H9 (cell line): Measurements from ENCODE around the gene WDR77. TPM values are rescaled to one million over a fixed set of nuclear protein-coding genes. Genes with fewer than 3 reads are reported as not detected.

ENCODE experiments used
- DNase-seq: peaks from one replicate; pipeline ENCODE4 v3.0.0-alpha.2; 2017
- H2AFZ ChIP-seq: one replicate; pipeline ENCODE4 v1.6.1; 2013; ENCODE audit warnings: mild to moderate bottlenecking, low read length, control low read depth, moderate library complexity
- H2AK5ac ChIP-seq: 2 replicates; pipeline ENCODE4 v1.6.1; 2013; ENCODE audit warnings: low read length, control low read depth, mixed read lengths; ENCODE audit not compliant: insufficient read length
- H2BK120ac ChIP-seq: one replicate; pipeline ENCODE4 v1.6.1; 2013; ENCODE audit warnings: low read depth, mild to moderate bottlenecking, low read length, control low read depth, inconsistent platforms; ENCODE audit not compliant: poor library complexity, severe bottlenecking
- H2BK12ac ChIP-seq: 2 replicates; pipeline ENCODE4 v1.6.1; 2013; ENCODE audit warnings: low read length, control low read depth, mixed read lengths, low read depth; ENCODE audit not compliant: insufficient read length
- H2BK15ac ChIP-seq: 2 replicates; pipeline ENCODE4 v1.6.1; 2013; ENCODE audit warnings: low read depth, low read length, control low read depth
- H2BK20ac ChIP-seq: one replicate; pipeline ENCODE4 v1.6.1; 2013; ENCODE audit warnings: low read depth, mild to moderate bottlenecking, low read length, control low read depth, inconsistent platforms; ENCODE audit not compliant: poor library complexity, severe bottlenecking
- H2BK5ac ChIP-seq: 2 replicates; pipeline ENCODE4 v1.6.1; 2013; ENCODE audit warnings: low read length, control low read depth, mixed read lengths; ENCODE audit not compliant: insufficient read length
- H3K14ac ChIP-seq: 2 replicates; pipeline ENCODE4 v1.6.1; 2013; ENCODE audit warnings: low read length, control low read depth; ENCODE audit not compliant: insufficient read depth
- H3K18ac ChIP-seq: 2 replicates; pipeline ENCODE4 v1.6.1; 2013; ENCODE audit warnings: low read depth, mild to moderate bottlenecking, mixed read lengths, low read length, control low read depth; ENCODE audit not compliant: insufficient read length
- H3K23ac ChIP-seq: 2 replicates; pipeline ENCODE4 v1.6.1; 2013; ENCODE audit warnings: low read length, control low read depth, mixed read lengths, low read depth; ENCODE audit not compliant: insufficient read length
- H3K23me2 ChIP-seq: 2 replicates; pipeline ENCODE4 v1.6.1; 2013; ENCODE audit warnings: low read depth, mild to moderate bottlenecking, mixed read lengths, low read length, control low read depth; ENCODE audit not compliant: insufficient read length, poor library complexity, severe bottlenecking
- H3K27ac ChIP-seq: 2 replicates; pipeline ENCODE4 v1.5.1; 2013; ENCODE audit warnings: low read length, control low read depth, mixed read lengths, low read depth; ENCODE audit not compliant: insufficient read length
- H3K27me3 ChIP-seq: 2 replicates; pipeline ENCODE4 v1.6.1; 2013; ENCODE audit warnings: low read length, control low read depth, inconsistent platforms; ENCODE audit not compliant: insufficient read depth
- H3K4ac ChIP-seq: 2 replicates; pipeline ENCODE4 v1.6.1; 2013; ENCODE audit warnings: low read depth, mild to moderate bottlenecking, control low read depth, inconsistent platforms, low read length, moderate library complexity
- H3K4me1 ChIP-seq: 2 replicates; pipeline ENCODE4 v1.6.1; 2013; ENCODE audit warnings: low read length, control low read depth, inconsistent platforms; ENCODE audit not compliant: insufficient read depth
- H3K4me2 ChIP-seq: 2 replicates; pipeline ENCODE4 v1.6.1; 2013; ENCODE audit warnings: low read length, control low read depth, mixed read lengths; ENCODE audit not compliant: insufficient read length, insufficient read depth
- H3K56ac ChIP-seq: 2 replicates; pipeline ENCODE4 v1.6.1; 2013; ENCODE audit warnings: low read depth, mild to moderate bottlenecking, mixed read lengths, low read length, control low read depth; ENCODE audit not compliant: insufficient read length
- H3K79me1 ChIP-seq: 2 replicates; pipeline ENCODE4 v1.6.1; 2013; ENCODE audit warnings: low read depth, mild to moderate bottlenecking, moderate library complexity, low read length, control low read depth, inconsistent platforms; ENCODE audit not compliant: insufficient read depth, poor library complexity, severe bottlenecking
- H3K79me2 ChIP-seq: 2 replicates; pipeline ENCODE4 v1.6.1; 2013; ENCODE audit warnings: low read length, control low read depth, inconsistent platforms; ENCODE audit not compliant: insufficient read depth
- H3K9ac ChIP-seq: 2 replicates; pipeline ENCODE4 v1.6.1; 2013; ENCODE audit warnings: low read length, control low read depth, mixed read lengths; ENCODE audit not compliant: insufficient read length; ENCODE audit errors: extremely low read depth
- H3K9me3 ChIP-seq: one replicate; pipeline ENCODE4 v1.6.1; 2013; ENCODE audit warnings: low read depth, low read length, inconsistent platforms; ENCODE audit not compliant: control insufficient read depth
- H3T11ph ChIP-seq: one replicate; pipeline ENCODE4 v1.6.1; 2013; ENCODE audit warnings: mild to moderate bottlenecking, low read length, control low read depth, inconsistent platforms
- H4K20me1 ChIP-seq: one replicate; pipeline ENCODE4 v1.6.1; 2013; ENCODE audit not compliant: control insufficient read depth, insufficient read length, insufficient read depth
- H4K5ac ChIP-seq: 2 replicates; pipeline ENCODE4 v1.6.1; 2013; ENCODE audit warnings: low read depth, mild to moderate bottlenecking, mixed read lengths, low read length, control low read depth; ENCODE audit not compliant: insufficient read length
- H4K8ac ChIP-seq: replicated peaks from 2 replicates; pipeline ENCODE4 v1.6.1; 2013; ENCODE audit warnings: low read length, control low read depth, mixed read lengths, low read depth; ENCODE audit not compliant: insufficient read length
- H4K91ac ChIP-seq: 2 replicates; pipeline ENCODE4 v1.6.1; 2013; ENCODE audit warnings: low read depth, mild to moderate bottlenecking, moderate library complexity, mixed read lengths, low read length, control low read depth; ENCODE audit not compliant: insufficient read length
- H3K27ac Mint-ChIP-seq, 3 experiments: 2 replicates in 2 of 3; 3 replicates in 1 of 3; pipeline ENCODE4 v1.8.0; 2020 to 2021; ENCODE audit warnings: mixed read lengths in 3 of 3, mild to moderate bottlenecking in 1 of 3, moderate library complexity in 1 of 3
- H3K27me3 Mint-ChIP-seq: 2 replicates; pipeline ENCODE4 v1.8.0; 2021; ENCODE audit warnings: low read depth, mild to moderate bottlenecking, moderate library complexity, mixed read lengths
- H3K36me3 Mint-ChIP-seq, 3 experiments: 2 replicates in 2 of 3; 3 replicates in 1 of 3; pipeline ENCODE4 v1.8.0; 2020 to 2021; ENCODE audit warnings: low read depth in 3 of 3, mixed read lengths in 3 of 3; ENCODE audit not compliant: insufficient read depth in 1 of 3
- H3K4me1 Mint-ChIP-seq, 2 experiments: 2 replicates each; pipeline ENCODE4 v1.8.0; 2020; ENCODE audit warnings: mixed read lengths in 2 of 2
- H3K4me3 Mint-ChIP-seq, 2 experiments: 2 replicates in 1 of 2; 3 replicates in 1 of 2; pipeline ENCODE4 v1.8.0; 2020 to 2021; ENCODE audit warnings: mild to moderate bottlenecking in 2 of 2, mixed read lengths in 2 of 2, moderate library complexity in 1 of 2
- H3K9me3 Mint-ChIP-seq, 2 experiments: 2 replicates in 1 of 2; 3 replicates in 1 of 2; pipeline ENCODE4 v1.8.0; 2020; ENCODE audit warnings: mild to moderate bottlenecking in 2 of 2, mixed read lengths in 2 of 2, moderate library complexity in 1 of 2
- WGBS: extraction: QIAGEN DNeasy Blood & Tissue Kit; methylation state at CpG from one replicate; pipeline ENCODE4 v1.1.7; 2013; ENCODE audit warnings: missing lambda C conversion rate, low lambda C conversion rate, mixed read lengths; ENCODE audit not compliant: insufficient read length; ENCODE audit errors: extremely low coverage; 5-methylcytosine and 5-hydroxymethylcytosine counted together
- total RNA-seq: library from RNA; stranded (reverse); gene quantifications from 2 replicates; pipeline ENCODE4 v1.2.1, GENCODE V29; 2021
- TF ChIP-seq, protein P1 (sequence below): fragments of 200-600 bp; sonication (generic); conservative IDR thresholded peaks from 3 replicates; pipeline ENCODE4 v1.8.0; 2021; ENCODE audit warnings: antibody characterized with exemption, mild to moderate bottlenecking

Gene WDR77
- total RNA-seq, 1 experiment from 2014 or later, result 70.9 TPM

DNA sequence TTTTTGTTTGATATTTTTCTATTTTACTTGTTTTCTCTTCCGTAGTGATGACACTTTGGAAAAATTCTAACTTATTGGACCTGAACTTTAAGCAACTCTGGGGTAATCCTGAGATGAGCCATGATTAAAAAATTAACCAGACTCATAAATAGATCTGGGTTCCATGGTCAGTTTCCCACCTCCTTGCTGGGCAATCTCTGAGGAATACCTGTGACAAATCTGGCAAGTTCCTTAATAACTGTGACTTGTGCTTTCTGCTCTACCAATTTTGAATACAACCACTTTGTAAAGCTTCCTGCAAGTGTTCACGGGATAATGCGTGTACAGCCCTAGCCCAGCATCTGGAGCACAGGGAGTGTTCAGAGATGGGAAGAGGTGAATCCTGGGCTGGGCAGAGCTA, 24.8 kb downstream of the WDR77 start:
- Histone ChIP-seq H4K91ac (no peak overlapping the region), H3K79me1 (no peaks in the 10 kb centered on the region), H4K20me1 (no peaks in the 10 kb centered on the region), H2BK5ac (no peak overlapping the region), H3K9me3 (no peaks in the 10 kb centered on the region), H3K9ac (no peak overlapping the region), H3K14ac (no peak overlapping the region), H3K4ac (no peak overlapping the region), H3K4me2 (no peak overlapping the region), H2BK120ac (no peak overlapping the region), H3K23me2 (no peaks in the 10 kb centered on the region), H2BK15ac (no peak overlapping the region), H4K5ac (no peak overlapping the region), H3K79me2 (no peaks in the 10 kb centered on the region), H3K27me3 (no peaks in the 10 kb centered on the region), H3K27ac (no peak overlapping the region), H2BK20ac (no peak overlapping the region), H3K4me1 (no peaks in the 10 kb centered on the region), H3K18ac (no peak overlapping the region), H4K8ac (no peak overlapping the region), H2AK5ac (no peak overlapping the region), H2BK12ac (no peak overlapping the region), H3K23ac (no peak overlapping the region), H2AFZ (no peak overlapping the region), H3K56ac (no peak overlapping the region), H3T11ph (no peak overlapping the region)
- Mint-ChIP-seq H3K9me3 (no peaks in the 10 kb centered on the region), H3K4me1 (no peaks in the 10 kb centered on the region), H3K36me3 (no peaks in the 10 kb centered on the region), H3K4me3 (no peak overlapping the region), H3K27ac (no peak overlapping the region), H3K27me3 (peaks cover 7% of the 10 kb centered on the region)
- DNase-seq, result no peak
- WGBS, result no CpG with 5 or more reads among the region's 3 CpGs
- TF ChIP-seq, protein P1, sequence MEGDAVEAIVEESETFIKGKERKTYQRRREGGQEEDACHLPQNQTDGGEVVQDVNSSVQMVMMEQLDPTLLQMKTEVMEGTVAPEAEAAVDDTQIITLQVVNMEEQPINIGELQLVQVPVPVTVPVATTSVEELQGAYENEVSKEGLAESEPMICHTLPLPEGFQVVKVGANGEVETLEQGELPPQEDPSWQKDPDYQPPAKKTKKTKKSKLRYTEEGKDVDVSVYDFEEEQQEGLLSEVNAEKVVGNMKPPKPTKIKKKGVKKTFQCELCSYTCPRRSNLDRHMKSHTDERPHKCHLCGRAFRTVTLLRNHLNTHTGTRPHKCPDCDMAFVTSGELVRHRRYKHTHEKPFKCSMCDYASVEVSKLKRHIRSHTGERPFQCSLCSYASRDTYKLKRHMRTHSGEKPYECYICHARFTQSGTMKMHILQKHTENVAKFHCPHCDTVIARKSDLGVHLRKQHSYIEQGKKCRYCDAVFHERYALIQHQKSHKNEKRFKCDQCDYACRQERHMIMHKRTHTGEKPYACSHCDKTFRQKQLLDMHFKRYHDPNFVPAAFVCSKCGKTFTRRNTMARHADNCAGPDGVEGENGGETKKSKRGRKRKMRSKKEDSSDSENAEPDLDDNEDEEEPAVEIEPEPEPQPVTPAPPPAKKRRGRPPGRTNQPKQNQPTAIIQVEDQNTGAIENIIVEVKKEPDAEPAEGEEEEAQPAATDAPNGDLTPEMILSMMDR, result no peak
